HG03442 (cell line): Measurements from ENCODE around the gene SLC9A9.
"Not testable (repeated sequence)": the region's sequence is repeated elsewhere in the genome, so short reads cannot be mapped to it uniquely, and the experiment has no call there.

Experiments used
- ATAC-seq: cut with Tn5 transposase; IDR thresholded peaks from one replicate; pipeline ENCODE4 v1.9.1; 2021; ENCODE audit warnings: mild to moderate bottlenecking, moderate library complexity; ENCODE audit not compliant: unreplicated experiment

SLC9A9 gene

DNA sequence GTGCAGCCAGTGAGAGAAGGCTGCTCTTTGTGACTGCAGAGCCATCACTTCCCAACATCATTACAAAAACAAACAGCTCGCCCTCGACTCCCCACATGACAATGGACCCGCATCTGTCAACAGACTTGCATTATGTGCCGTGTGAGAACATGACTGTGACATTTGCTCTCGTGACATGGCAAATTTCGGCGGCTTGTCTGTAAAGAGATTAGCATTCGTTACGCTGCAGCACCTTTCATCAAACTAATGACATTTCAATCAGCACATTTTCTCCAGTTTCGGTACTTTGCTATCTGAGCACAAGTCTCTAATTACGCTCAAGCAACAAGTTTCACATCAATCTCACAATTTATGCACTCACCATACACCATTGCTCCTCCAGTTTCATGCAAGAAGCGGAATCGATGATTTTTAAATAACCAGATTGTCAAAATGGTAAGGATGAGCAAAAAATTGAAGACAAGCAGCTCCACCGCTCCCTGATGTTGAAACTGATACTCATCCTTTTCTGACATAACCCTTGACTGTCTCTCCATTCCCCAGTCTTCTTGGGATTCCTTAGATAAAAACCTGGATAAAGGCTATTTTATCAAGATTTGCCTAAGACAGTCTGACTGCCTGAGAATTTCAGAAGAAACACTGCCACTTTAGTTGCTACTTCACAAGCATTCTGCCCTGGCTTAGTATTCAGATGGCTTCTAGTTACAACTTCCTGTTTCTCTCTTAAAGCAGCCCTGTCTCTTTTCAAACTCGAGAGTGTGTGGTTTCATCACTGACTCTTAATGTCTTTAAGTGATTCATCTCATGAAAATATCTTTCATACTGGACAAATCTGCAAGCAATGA lies at the start of gene SLC9A9:
SLC9A9 (minus strand) TSS at position 682 of the 845 bp plus-strand sequence; CDS start at position 536, 146 bp downstream.
- ATAC-seq = peak; percentile 79

DNA sequence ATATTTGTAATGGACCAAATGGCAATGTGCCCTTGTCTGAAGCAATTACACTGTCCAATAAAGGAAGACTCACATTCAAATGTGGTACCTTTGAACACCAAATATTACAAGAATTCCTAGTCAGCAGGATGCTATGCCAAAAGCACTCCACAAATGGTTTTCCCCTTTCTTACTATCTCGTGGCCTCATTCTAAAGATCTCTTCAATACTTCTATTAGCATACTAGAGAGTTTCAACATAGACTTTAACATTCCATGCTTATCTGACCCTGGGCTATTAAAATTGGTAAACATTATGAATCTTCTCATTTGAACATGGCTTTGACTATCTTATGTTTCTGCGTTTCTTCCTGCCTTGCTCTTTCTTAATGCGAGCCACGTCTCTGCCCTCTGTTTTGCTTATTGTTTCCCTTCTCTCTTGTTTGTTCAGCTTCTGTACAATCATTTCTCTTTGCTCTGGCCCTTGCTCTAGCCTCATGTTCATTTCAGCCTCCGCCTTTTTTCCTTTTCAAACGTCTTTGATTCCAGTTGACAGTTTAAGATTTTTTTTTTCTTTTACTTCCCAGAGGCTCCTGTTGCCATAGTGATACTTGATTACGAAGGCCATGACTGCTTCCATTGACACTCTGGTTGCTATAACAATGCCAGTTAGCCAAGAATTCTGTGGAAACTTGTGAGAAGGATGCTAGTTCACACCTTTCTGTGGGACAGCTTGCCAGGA lies 49.5 kb upstream of the SLC9A9 start:
- no peak for ATAC-seq

DNA sequence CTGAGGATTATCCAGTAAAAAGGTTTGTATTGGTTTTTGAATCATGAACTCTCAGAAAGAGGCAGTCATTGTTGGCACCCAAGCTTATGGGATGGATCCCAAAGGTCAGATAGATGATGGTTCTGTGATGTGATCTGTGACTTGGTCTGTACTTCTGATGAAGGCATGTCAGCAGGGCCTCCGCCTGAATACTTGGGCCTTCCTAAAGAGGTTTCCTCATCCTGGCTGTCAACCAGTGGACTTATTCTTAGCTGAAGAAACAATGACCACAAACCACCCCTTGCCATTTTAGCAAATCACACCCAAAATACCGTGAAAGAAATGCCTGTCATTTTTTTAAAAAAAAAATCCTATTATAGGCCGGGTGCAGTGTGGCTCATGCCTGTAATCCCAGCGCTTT lies 48.2 kb upstream of the SLC9A9 start:
- no peak for ATAC-seq

GRCh38 chr3:143895805-143896204 lies 47.5 kb upstream of the SLC9A9 start:
- no peak for ATAC-seq

GRCh38 chr3:143888846-143889245 lies 40.6 kb upstream of the SLC9A9 start:
- no peak for ATAC-seq

- no peak for ATAC-seq
These were observed 39.9 kb upstream of the SLC9A9 start for GRCh38 chr3:143888166-143888565.

GRCh38 chr3:143885780-143886427 lies 37.6 kb upstream of the SLC9A9 start:
- ATAC-seq = peak; percentile 94

- no peak for ATAC-seq
These were observed 36.6 kb upstream of the SLC9A9 start for GRCh38 chr3:143884861-143885260.

GRCh38 chr3:143883151-143883550 lies 34.9 kb upstream of the SLC9A9 start:
- no peak for ATAC-seq

- no peak for ATAC-seq
These were observed 32.8 kb upstream of the SLC9A9 start for GRCh38 chr3:143881095-143881494.

DNA sequence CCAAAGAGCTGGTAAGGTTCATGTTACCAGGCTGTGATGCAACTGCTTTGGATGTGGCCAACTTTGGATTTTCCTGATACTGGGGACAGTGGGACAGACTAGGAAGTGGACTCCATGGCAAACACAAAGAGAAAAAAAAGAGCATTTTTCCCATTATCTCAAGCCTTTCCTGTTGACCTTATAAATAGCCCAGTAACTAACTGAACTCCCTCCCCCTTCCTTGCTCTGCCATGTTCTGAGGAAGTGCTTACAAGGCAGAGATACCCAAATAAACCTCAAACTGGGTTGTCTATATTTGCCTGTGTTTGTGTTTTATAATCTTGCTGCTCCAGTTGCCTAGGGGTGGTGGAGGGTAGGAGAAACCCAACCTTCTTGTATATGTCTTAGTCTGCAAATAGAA lies 27.3 kb upstream of the SLC9A9 start:
- no peak for ATAC-seq

DNA sequence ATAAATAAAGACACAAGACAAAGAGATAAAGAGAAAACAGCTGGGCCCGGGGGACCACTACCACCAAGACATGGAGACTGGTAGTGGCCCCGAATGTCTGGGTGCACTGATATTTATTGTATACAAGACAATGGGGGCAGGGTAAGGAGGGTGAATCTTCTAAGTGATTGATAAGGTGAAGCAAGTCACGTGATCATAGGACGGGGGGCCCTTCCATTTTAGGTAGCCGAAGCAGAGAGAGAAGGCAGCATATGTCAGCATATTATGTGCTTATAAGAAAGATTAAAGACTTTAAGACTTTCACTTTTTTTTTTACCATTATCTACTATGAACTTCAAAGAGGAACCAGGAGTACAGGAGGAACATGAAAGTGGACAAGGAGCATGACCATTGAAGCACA lies 25.3 kb upstream of the SLC9A9 start:
- ATAC-seq = not testable (repeated sequence)

- no peak for ATAC-seq
These were observed 17.0 kb upstream of the SLC9A9 start for GRCh38 chr3:143865302-143865701.

DNA sequence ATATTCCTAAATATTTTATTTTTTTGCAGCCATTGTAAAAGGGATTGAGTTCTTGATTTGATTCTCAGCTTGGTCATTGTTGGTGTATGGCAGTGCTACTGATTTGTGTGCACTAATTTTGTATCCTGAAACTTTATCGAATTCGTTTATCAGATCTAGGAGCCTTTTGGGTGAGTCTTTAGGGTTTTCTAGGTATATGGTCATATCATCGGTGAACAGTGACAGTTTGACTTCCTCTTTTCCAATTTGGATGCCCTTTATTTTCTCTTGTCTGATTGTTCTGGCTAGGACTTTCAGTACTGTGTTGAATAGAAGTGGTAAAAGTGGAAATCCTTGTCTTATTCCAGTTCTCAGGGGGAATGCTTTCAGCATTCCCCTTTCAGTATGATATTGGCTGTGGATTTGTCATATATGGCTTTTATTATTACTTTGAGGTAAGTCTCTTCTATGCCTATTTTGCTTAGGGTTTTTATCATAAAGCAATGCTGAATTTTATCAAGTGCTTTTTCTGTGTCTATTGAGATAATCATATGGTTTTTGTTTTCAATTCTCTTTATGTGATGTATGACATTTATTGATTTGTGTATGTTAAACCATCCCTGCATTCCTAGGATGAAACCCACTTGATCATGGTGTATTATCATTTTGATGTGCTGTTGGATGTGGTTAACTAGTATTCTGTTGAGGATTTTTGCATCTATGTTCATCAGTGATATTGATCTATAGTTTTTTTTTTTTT lies 11.4 kb upstream of the SLC9A9 start:
- ATAC-seq = no peak

GRCh38 chr3:143856252-143856970 lies 8.1 kb upstream of the SLC9A9 start:
- ATAC-seq = no peak

- no peak for ATAC-seq
These were observed 6.9 kb upstream of the SLC9A9 start for GRCh38 chr3:143855183-143855582.

DNA sequence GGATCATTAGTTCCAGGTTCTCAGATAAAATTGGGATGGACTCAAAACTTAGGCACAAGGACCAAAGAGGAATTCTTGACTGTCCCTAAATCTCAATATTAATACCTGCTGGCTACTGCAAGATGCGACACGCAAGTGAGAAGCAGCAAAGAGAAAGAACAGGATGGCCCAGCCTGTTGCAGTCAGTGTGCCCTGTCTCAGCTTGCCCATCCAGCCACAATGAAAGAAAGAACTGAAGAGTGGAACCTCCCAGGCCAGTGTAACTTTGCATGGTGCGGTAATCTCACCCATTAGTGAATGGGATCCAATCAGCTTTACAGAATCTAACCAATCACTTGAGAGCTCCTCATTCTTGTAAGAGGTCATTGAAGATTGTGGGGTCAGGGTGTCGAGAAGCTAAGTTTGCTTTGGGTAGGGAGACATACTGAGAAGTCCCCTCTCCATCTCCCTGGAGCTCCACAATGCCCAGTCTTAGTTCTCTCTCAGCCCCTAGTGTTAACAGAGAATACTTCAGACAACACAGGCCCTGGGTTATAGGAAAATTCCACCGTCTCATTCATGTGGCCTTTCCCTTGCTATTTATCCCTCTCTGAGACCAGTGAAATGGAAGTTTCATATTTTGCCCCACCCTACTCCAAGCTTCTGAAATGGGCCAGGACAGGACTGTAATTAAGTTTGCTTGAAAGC lies 3.2 kb upstream of the SLC9A9 start:
- ATAC-seq = no peak

GRCh38 chr3:143850877-143851276 lies 2.6 kb upstream of the SLC9A9 start:
- peak; percentile 24 for ATAC-seq

DNA sequence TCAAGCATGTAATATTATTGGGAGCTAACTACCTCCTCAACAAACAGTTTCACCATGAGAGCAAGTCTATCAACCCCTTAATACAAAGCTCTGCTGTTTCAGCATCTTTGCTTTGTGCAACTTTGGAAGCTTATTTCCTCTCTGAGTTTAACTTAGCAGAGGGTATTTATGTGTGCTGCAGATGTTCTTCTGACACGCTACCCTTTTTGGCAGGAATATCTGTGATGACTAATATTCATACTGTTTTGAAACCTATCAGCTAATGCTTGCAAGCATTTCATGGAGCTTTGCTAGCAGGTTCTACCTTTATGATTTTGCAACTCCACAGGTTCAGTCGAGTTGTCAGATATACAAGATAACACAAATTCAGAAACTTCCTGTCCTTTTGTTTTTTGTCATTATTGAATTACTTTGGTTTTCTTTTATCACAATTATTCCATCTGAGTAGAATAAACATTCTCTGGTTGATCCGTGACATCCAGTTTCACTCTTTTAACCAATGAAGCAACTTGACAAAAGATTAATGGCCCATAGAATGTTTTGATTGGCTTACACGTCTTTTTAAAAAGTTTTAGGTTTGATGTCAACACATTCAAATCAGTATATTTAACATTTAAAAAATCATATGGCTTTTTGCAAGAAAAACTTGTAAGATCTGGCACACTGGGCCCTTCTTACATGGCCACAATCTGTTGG lies 1.7 kb upstream of the SLC9A9 start:
- peak; percentile 59 for ATAC-seq
